Measurements from ENCODE around the gene CFAP210.
"Not testable (repeated sequence)": the region's sequence is repeated elsewhere in the genome, so short reads cannot be mapped to it uniquely, and the experiment has no call there.

Gene CFAP210

GRCh38 chr2:169711751-169712509 is 17.7 kb upstream of the CFAP210 start:
- TF ChIP-seq CTCF (IDR thresholded peaks at IDR 0.05; ENCODE audit: extremely low read depth, missing control alignments): no peak
- no peak for DNase-seq (ENCODE audit: low spot score)

GRCh38 chr2:169709981-169710380 is 15.8 kb upstream of the CFAP210 start:
- no peak for DNase-seq (ENCODE audit: low spot score)
- no peak for TF ChIP-seq CTCF (IDR thresholded peaks at IDR 0.05; ENCODE audit: extremely low read depth, missing control alignments)

- no peak for DNase-seq (ENCODE audit: low spot score)
- no peak for TF ChIP-seq CTCF (IDR thresholded peaks at IDR 0.05; ENCODE audit: extremely low read depth, missing control alignments)
These were observed 15.1 kb upstream of the CFAP210 start for GRCh38 chr2:169709331-169709730.

GRCh38 chr2:169707626-169708025 is 13.4 kb upstream of the CFAP210 start:
- TF ChIP-seq CTCF (IDR thresholded peaks at IDR 0.05; ENCODE audit: extremely low read depth, missing control alignments): no peak
- DNase-seq (ENCODE audit: low spot score): no peak

GRCh38 chr2:169705927-169706326 is 11.7 kb upstream of the CFAP210 start:
- no peak for TF ChIP-seq CTCF (IDR thresholded peaks at IDR 0.05; ENCODE audit: extremely low read depth, missing control alignments)
- no peak for DNase-seq (ENCODE audit: low spot score)

GRCh38 chr2:169704160-169704708 is 10.0 kb upstream of the CFAP210 start:
- no peak for DNase-seq (ENCODE audit: low spot score)
- no peak for TF ChIP-seq CTCF (IDR thresholded peaks at IDR 0.05; ENCODE audit: extremely low read depth, missing control alignments)

- DNase-seq (ENCODE audit: low spot score): no peak
- no peak for TF ChIP-seq CTCF (IDR thresholded peaks at IDR 0.05; ENCODE audit: extremely low read depth, missing control alignments)
These were observed 8.8 kb upstream of the CFAP210 start for GRCh38 chr2:169702996-169703395.

- DNase-seq (ENCODE audit: low spot score): not testable (repeated sequence)
These were observed 5.0 kb upstream of the CFAP210 start for GRCh38 chr2:169699173-169699572.

All from GM20000 (cell line).